RWPE2 (cell line): ENCODE measurements around the gene WDR1.

ENCODE experiments used
- ATAC-seq: fragments of 200-7000 bp; cut with Tn5 transposase; 3 replicates; pipeline ENCODE4 v1.9.1; 2021; ENCODE audit warnings: low read depth
- DNase-seq: peaks from one replicate; pipeline ENCODE4 v3.0.0-alpha.2; 2020; ENCODE audit warnings: low spot score
- H3K27ac ChIP-seq: fragments of 450-650 bp; 2 replicates; pipeline ENCODE4 v1.5.1; 2017; ENCODE audit warnings: mild to moderate bottlenecking; ENCODE audit not compliant: poor library complexity, severe bottlenecking
- H3K27me3 ChIP-seq: fragments of 250-450 bp; sonication (Bioruptor Pico); 2 replicates; pipeline ENCODE4 v1.5.1; 2021; ENCODE audit warnings: mild to moderate bottlenecking, moderate library complexity; ENCODE audit not compliant: insufficient read depth, poor library complexity, severe bottlenecking
- H3K36me3 ChIP-seq: fragments of 250-450 bp; sonication (Bioruptor Pico); 2 replicates; pipeline ENCODE4 v1.5.1; 2020; ENCODE audit warnings: low read depth, mild to moderate bottlenecking, moderate library complexity
- H3K4me1 ChIP-seq: fragments of 250-450 bp; sonication (Bioruptor Pico); 2 replicates; pipeline ENCODE4 v1.5.1; 2021; ENCODE audit warnings: mild to moderate bottlenecking, moderate library complexity; ENCODE audit not compliant: insufficient read depth, poor library complexity, severe bottlenecking
- H3K4me3 ChIP-seq: fragments of 250-450 bp; sonication (Bioruptor Pico); 2 replicates; pipeline ENCODE4 v1.5.1; 2021; ENCODE audit warnings: mild to moderate bottlenecking, moderate library complexity; ENCODE audit not compliant: severe bottlenecking
- H3K9me3 ChIP-seq: fragments of 250-450 bp; sonication (Bioruptor Pico); 2 replicates; pipeline ENCODE4 v1.5.1; 2021; ENCODE audit warnings: mild to moderate bottlenecking, moderate library complexity; ENCODE audit not compliant: severe bottlenecking
- CTCF ChIP-seq: fragments of 450-650 bp; IDR thresholded peaks from one replicate; pipeline ENCODE4 v1.5.1; 2017; ENCODE audit warnings: mild to moderate bottlenecking, moderate library complexity; ENCODE audit not compliant: poor library complexity, severe bottlenecking

Gene WDR1

DNA sequence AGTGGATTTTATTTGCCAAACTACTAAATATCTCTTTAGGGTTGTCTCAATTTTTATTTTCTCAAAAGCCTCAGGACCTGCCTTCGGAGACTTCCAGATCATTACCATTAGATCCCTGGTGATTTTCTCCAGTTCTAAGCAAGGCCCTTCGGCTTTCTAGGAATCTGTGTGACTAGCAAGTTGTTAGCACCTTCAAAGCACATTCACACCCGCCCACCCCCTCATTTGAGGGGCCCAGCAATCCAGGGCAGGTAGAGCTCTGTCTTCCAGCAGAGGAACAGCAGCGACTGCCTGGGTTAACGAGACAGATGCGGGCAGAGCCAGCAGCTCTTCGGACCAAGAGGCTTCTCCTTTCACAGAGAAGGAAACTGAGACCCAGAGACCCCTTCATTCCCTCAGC, 2.0 kb downstream of the WDR1 start:
- no peak for TF ChIP-seq CTCF
- no peaks in the 10 kb centered on the region for H3K9me3 ChIP-seq
- peaks cover 18% of the 10 kb centered on the region for H3K4me1 ChIP-seq
- ATAC-seq (no peak), DNase-seq (no peak)
- H3K27ac ChIP-seq, result peak overlapping the region; percentile 90
- peaks cover 62% of the 10 kb centered on the region for H3K36me3 ChIP-seq
- H3K27me3 ChIP-seq, result no peaks in the 10 kb centered on the region
- no peak overlapping the region for H3K4me3 ChIP-seq

GRCh38 chr4:10114147-10114546, 2.5 kb downstream of the WDR1 start:
- DNase-seq, result no peak
- Histone ChIP-seq H3K36me3 (peaks cover 67% of the 10 kb centered on the region), H3K27ac (peak overlapping the region; percentile 90), H3K4me3 (no peak overlapping the region), H3K4me1 (peaks cover 23% of the 10 kb centered on the region), H3K27me3 (no peaks in the 10 kb centered on the region), H3K9me3 (no peaks in the 10 kb centered on the region)
- no peak for ATAC-seq
- no peak for TF ChIP-seq CTCF

- Histone ChIP-seq H3K4me3 (no peak overlapping the region), H3K4me1 (peaks cover 28% of the 10 kb centered on the region), H3K27ac (peak overlapping the region; percentile 90), H3K36me3 (peaks cover 73% of the 10 kb centered on the region), H3K9me3 (no peaks in the 10 kb centered on the region), H3K27me3 (no peaks in the 10 kb centered on the region)
- ATAC-seq (no peak), DNase-seq (no peak)
- no peak for TF ChIP-seq CTCF
Observed at GRCh38 chr4:10113362-10114047, 3.1 kb downstream of the WDR1 start.

DNA sequence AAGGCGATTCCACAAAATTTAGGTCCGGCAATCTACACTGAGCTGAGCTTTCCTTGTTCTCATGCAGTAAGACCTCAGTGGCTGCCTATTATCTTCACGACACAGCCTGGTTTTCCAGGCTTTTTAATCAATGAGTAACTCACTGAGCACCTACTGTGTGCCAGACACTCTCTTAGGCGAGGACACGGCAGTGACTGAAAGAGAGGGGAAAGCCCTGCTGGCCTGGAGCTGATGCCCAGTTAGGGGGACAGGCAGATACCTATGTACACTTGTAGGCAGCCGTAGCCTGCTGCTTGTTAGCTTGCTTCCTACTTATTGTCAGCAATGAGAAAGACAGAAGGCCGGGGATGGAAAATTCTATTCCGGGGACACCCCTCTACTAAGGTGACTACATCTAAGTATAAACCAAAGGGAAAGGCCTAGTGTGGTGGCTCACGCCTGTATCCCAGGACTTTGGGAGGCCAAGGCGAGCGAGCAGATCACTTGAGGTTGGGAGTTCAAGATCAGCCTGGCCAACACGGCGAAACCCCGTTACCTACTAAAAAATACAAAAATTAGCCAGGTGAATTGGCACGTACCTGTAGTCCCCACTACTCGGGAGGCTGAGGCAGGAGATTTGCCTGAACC, 3.8 kb downstream of the WDR1 start:
- no peak for TF ChIP-seq CTCF
- no peak for ATAC-seq
- Histone ChIP-seq H3K4me1 (peaks cover 31% of the 10 kb centered on the region), H3K27me3 (no peaks in the 10 kb centered on the region), H3K36me3 (peaks cover 80% of the 10 kb centered on the region), H3K9me3 (no peaks in the 10 kb centered on the region), H3K27ac (no peak overlapping the region), H3K4me3 (no peak overlapping the region)
- no peak for DNase-seq
